ENCODE measurements around the gene TACO1.
A peak's percentile ranks its signal among the peaks of the same experiment; 100 is the strongest.

The TACO1 gene

DNA sequence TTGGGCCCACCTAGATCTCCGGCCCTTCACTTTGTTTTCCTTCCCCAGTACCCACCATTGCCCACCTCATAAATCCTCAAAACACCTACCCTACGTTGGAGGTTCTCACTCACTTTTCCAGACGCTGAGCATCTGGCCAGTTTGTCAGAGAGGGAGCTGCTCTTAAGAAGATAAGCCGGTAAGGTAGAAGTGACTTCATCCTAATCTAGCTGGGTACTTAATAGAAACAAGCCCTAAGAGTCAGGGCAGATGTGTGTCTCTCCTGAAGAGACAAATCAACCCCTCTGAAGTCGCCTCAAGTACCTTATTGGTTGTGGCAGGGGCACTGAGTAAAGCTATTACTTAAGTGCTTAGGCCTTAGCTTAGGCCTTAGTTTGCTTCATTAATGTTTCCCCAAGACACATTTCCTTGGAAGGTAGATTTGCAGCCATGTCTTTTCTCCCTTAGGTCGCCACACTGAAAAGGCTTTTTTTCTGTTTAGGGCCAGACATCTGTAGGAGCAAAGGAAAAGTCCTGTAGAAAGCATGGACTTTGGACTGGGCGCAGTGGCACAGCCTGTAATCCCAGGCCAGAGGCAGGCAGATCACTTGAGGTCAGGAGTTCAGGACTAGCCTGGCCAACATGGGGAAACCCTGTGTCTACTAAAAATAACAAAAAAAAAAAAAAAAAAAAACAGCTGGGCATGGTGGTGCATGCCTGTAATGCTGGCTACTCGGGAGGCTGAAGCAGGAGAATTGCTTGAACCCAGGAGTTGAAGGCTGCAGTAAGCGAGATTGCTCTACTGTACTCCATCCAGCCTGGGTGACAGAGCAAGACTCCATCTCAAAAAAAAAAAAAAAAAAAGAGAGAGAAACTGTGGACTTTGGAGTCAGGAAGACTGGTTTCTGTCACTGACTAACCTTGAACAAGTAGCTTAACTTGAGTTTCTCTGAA, 1.0 kb downstream of the TACO1 start:
- DNase-seq (ENCODE audit: low read depth in 2 of 2): no peak

DNA sequence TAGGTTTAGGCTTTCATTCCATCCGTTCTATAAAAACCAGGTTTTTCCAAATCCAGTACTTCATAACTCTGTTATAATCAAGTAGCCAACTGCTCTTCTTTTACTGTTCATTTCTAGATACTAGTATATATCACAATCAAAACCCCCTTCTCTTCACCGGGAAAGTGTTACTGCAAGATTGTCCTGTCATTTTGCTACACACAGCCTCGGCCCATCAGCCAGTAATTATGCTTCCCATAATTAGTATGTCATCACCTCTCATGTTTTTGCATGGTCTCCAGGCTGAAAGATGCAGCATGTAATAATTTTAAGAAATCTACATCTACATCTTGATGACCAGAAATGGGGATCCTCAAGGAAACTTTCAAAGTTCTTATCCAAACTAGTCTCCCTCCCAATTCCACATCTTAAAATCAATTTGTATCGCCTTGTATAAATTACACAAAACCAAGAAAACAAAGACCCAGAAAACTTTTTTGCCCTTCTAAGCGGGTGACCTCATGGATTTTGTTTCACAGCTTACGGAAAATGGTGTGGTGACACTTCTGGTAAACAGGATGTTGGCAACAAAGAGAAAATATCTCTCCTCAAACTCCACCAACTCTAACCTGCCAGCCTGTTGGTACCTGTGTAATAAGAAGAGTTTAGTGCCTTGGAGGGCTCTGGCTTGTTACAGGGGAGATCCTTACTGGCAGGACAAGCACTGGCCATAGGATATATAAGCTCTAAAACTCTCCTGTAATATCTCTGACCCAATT, 9.3 kb downstream of the TACO1 start:
- DNase-seq (ENCODE audit: low read depth in 2 of 2): no peak

DNA sequence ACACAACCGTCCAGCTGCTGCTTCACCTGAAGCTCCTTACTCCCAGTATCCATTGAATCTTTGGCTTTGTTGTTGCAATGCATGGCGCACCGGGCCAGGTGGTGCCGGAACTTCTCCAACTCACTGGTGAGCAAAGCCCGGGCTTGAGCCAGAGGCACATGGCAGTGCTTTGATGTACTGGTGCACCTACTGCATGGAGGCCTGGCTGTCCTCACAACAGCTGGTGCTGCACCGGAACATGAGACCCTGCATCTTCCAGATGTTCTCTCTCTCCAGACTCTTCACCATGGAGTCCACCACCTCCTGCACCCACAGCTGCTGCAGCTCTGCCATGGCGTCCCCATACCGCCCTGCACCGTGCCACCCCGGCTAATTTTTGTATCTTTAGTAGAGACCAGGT, 10.2 kb downstream of the TACO1 start:
- DNase-seq (ENCODE audit: low read depth in 2 of 2): no peak

DNA sequence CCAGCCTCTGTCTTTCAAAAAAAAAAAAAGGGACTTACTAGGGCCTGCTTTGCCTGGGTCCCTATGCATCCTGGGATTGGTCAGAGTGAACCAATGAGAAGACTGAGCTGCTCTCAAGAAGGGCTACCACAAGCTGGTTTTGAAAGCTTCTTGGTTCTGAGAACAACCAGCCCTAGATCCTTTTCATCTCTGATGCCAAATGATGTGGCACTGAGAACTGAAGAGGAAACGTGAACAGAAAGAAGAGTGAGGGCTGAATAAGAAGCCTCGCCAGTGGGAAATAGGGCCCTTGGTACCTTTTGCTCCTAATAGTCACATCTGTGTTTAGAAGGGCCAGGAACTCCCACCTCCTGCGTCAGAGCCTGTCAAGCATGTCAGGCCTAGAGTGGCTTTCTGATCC, 10.7 kb downstream of the TACO1 start:
- DNase-seq (ENCODE audit: low read depth in 2 of 2): peak in 1 of 2 donors; percentile 6

DNA sequence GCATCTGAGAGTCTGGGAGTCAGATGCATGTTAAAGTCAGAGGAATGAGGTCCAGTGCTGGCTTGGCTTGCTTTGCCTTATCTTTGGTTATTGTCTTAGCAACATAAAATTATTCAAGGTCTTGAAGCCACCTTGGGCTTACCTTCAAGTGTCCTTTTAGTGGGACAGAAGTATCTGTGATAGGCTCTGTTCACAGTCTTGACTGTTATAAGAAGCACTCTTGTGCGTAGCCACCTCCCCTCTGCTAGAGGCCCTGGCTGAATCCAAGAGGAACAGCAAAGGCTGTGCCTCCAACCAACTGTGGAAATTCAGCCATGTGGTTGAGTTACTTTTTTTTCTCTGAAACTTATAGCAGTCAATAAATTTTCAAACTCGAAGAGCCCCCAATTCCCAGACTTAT, 13.0 kb downstream of the TACO1 start:
- DNase-seq (ENCODE audit: low read depth in 2 of 2): no peak

DNA sequence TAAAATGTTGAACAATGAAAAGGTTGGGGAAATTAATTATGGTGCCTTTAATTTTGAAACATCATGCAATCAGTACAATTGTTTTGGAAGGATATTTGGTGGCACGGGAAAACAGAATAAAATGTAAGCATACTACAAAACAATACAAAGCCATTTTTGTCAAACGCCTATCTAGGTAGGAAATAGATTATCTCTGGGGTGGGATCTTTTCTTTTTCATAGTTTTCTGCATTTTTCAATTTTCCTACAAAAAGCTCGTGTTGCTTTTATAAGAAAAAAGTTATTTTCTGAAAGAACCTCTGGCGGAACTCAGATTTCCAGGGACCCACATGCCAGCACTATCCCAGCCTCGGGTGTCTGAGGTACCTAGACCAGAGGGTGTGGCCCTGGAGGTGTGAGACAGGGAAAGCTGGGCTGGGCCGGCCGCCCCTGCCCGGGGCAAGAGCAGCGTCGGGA, 20.6 kb downstream of the TACO1 start:
- no peak for DNase-seq (ENCODE audit: low read depth in 2 of 2)

DNA sequence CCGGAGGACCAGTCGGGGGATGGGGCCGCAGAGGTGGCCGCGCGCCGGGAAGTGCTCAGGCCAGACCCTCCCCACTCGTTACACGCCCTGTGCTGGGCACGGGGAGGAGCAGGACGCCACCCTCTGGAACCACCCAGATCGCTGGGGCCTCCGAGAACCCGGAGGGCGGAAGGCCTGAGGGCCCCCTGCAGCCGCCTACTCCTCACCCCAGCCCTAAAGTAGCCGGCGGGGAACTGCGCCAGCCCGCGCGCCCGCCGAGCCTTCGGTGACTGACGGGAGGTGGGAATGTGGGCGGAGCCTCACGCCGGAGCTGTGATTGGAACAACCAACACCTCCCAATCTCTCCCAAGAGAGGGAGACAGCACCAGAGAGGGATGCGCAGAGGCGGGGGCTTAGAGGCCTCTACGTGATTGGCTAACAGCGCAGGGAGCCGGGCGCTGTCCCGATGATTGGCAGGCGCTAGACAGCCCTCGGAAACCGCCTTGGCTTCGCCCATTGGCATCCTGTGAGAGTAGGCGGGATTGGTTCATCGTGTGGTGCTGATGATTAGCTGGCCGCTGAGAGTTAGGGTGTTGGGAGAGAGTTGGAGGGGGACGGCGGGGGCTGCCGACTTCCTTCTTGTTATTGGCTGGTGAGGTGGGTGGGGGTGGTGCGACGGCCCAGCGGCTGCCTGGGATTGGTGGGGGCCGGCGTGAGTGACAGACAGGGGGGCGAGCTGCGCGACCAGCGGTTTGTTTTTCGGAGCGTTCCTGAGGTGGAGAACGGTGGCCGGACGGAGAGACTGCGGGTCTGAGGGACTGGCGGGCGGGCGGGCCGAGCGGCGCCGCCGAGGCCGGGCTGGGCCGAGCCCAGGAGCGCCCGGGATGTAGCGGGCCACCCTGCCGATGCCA, 21.2 kb downstream of the TACO1 start, which contains the start of gene MAP3K3:
Gene MAP3K3 (plus strand): TSS at position 734 of the 890 bp plus-strand sequence. CDS start 343 bp downstream, outside the sequence.
- peak; percentile 93 to 97 for DNase-seq (ENCODE audit: low read depth in 2 of 2)

DNA sequence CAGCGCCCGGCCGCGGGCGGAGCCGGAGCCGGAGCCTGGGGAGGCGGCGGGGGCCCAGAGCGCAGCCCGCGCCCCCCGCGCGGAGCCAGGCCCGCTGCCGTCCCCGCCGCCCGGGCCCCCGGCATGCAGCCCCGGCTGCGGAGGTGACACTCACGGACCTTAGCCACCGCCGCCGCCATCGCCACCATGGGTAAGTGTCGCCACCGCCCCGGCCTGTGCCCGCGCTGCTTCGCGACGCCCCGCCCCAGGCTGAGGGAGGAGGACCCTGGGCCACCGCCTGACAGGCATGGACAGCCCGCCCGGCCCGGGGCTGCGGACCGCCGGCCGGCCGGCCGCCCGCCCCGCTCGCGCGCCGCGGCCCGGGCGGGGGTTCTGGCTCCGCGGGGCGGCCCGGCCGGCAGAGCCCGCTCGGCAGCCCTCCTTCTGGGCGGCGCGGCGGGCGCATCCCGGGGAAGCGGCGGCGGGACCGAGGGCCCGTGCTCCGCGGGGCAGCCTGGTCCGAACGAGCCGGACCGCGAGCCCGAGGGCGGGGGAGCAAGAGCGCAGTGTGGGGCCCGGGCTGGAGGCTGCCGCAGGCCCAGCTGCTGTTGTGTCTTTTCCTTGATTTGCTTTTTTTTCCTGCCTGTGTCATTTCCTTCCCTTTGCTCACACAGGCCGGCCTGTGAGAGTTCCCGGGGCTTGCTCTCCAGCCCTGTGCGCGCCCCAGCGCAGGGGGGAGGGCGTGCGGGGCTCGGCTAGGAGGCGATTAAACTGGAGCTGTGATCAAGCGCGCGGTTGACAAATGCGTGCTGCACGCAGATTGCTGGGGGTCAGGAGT, 22.1 kb downstream of the TACO1 start:
- DNase-seq (ENCODE audit: low read depth in 2 of 2): peak in 1 of 2 donors; percentile 46

DNA sequence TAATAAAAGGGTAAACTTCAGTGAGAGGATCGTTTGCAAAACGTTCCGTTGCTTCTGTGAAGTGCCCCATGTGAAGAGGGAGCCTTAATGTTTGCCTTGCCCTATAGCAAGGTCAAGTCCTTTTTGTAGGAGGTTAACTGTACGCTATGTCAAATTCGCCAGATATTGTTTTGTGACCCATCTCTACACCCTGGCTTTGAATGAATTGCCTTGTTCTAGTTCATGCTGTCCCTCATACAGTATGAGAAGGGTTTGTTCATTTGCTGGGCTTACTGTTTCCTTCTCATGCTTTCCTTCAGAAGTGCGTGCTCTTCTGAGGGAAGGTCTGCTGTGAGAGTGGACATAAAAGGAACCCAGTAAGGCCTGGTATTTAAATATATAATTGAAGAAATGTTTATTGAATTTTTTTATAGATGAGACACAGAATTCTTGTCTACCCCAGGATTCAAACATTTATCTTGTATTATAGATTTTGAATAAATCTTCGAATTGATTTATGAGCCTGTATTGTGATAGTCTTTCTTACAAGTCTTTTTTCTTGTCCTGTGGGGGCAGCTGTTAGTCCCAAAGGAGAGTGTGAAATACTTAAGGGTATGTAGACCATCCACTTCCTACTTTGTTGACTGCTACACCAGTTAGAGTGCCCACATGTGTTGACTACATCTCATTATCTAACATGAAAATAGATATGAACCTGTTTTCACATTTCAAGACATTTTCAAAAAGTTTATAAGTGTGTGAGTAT, 23.3 kb downstream of the TACO1 start:
- no peak for DNase-seq (ENCODE audit: low read depth in 2 of 2)

DNA sequence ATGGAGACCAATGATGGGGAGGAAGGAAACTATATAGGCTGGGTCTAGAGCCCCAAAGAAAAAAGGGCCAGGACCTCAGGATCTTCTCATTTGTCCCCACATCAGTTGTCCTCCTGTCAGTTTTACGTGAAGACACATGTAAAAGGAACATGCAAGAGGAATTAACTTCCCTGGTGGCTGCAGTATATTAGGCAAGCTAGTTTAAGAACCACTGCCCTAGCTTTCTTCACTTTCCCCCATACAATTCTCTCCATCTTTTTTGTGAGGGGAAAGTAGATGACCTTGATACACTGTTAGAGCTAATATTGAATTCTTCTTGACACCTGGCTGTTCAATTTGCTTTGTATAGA, 23.8 kb downstream of the TACO1 start:
- DNase-seq (ENCODE audit: low read depth in 2 of 2): no peak

DNA sequence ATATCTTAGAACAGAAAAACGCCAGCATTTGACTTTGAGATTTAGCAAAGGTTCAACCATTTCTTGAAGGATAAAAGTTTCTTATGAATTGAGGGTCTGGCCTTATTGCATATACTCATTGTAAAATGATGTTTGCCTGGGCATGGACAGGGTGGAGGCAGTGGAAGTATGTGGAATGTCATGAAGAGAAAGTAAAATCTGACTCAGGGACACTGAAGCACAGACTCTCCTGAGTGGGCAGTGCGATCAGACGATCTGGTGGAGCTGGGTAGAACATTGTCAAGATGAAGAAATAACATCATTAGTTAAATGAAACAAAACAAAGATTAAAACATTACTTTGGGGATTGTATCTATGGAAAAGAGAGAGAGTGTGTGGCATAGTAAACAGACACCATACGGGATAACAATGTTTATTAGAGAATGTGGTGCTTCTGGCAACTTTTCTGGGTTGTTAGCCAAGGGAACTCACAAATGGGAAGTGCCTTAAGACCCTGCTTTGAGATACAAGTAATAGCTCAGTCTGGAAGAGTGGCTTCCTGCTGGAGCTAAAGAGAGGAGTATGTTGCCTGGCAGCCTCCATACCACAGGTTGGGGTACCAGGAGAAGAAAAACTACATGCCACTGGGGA, 26.0 kb downstream of the TACO1 start:
- no peak for DNase-seq (ENCODE audit: low read depth in 2 of 2)

DNA sequence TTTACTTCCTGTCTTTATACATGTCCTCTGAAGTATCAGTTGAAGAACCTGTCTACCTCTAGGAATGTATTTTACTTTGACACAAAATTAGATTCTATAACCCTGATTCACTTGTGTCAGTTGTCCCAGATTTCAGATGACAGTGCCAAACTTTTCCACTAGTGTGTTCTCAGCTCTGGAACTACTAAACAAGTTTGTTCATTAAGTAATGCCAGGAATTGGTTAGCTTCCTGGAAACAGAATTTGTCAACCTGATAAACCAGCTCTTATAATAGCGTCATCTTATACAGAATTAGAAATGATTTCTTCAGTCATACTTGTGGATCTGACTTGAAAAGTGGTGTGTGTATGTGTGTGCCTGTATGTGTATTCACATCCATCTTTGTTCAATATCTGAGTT, 28.9 kb downstream of the TACO1 start:
- DNase-seq (ENCODE audit: low read depth in 2 of 2): no peak

DNA sequence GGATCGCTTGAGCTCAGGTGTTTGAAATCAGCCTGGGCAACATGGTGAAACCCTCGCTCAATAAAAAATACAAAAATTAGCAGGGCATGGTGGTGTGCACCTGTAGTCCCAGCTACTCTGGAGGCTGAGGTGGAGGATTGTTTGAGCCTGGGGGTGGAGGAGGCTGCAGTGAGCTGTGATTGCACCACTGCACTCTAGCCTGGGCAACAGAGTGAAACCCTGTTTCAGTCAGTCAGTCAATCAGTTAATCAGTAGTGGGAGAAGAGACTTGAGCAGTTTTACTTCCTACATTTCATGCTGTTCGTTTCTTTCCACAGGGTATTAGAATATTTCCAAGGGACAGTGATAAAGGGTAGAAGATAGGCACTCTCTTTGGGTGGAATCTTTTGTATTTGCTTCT, 30.4 kb downstream of the TACO1 start:
- DNase-seq (ENCODE audit: low read depth in 2 of 2): no peak

DNA sequence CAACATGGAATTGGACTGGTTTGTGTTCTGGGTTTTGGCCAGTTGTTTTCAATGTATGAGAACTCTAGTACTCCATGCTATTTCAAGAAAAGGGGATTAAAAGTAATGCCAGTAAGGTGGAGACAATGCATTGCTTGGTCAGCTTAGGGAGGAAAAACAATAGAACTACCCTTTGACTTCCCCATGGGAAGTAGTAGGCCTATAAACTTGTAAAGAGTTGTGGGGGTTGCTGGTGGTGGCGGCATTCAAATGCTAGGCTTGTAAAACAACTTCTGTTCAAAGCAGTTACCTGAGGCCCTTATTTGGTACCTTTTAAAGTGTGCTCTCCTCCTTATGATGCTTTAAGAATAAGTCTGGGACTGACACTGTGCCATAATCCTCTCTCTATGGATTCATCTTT, 30.9 kb downstream of the TACO1 start:
- DNase-seq (ENCODE audit: low read depth in 2 of 2): no peak

DNA sequence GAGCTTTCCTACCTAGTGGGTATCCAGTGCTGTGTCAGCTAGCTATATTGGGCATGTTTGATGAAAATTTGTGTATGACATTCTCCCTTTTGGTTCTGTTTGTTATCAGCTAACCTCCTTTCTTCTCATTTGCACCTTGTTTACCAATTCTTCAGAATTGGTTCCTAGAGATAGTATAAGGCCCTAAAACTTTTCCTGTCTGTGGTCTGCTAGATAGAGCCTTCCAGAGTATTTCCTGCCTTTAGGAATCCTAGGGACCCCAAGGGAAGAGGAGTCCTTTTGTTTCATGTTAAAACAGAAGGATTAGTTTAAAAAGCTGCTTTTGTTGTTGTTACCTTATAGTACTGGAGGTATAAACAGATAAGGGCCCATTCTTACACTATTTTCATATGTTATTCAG, 33.0 kb downstream of the TACO1 start:
- DNase-seq (ENCODE audit: low read depth in 2 of 2): no peak

DNA sequence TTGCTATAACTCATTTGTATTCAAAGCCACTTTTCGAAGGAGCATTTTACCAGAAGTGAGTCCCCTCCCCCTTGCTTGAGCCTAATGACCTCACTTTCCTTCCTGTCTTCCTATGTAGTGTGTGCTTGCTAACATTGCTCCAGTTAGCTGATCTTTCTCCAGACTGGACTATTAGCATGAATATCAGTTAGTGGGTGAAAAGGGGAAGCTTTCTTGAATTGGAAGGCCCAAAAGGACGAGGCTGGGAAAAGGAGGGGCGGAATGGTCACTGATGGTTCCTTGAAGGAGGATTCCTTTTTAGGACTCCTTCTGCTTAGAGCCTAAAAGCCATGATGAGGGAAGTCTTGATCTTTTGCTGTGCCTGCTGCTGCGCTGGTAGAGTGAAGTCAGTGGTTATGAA, 33.5 kb downstream of the TACO1 start:
- no peak for DNase-seq (ENCODE audit: low read depth in 2 of 2)

DNA sequence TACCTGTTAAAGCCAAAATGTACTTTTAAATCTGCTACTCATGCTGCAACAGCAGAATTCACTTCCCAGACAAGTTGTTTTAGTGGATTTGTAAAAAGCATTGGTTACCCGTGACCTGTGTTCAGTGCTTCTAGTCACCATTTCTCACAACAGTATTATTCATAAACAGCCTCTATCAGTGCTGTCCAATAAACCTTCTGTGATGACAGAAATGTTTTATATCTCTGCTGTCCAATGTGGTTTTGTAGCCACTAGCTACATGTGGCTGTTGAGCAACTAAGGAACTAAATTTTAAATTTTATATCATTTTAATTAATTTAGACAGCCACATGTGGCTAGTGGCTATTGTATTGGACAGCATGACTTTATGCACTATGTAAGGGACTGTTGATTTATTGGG, 34.1 kb downstream of the TACO1 start:
- no peak for DNase-seq (ENCODE audit: low read depth in 2 of 2)

DNA sequence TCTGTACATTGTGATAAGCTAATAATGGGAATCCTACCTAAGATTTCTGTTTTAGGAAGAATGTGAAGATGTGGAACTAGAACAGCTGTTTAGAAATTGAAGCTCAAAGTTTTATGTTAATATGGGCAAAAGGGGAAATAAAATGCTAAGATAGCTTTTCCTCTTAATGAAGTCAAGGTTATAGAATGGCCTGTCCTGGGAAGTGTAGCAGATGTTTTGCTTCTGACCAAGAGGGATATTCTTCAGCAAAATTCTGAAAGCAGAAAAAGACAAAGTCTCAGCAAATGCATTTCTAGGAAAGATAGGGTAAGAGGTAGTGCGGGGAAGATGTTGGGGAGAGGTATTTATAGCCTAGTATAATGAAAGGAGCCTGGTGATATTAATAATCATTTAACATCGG, 34.6 kb downstream of the TACO1 start:
- no peak for DNase-seq (ENCODE audit: low read depth in 2 of 2)

DNA sequence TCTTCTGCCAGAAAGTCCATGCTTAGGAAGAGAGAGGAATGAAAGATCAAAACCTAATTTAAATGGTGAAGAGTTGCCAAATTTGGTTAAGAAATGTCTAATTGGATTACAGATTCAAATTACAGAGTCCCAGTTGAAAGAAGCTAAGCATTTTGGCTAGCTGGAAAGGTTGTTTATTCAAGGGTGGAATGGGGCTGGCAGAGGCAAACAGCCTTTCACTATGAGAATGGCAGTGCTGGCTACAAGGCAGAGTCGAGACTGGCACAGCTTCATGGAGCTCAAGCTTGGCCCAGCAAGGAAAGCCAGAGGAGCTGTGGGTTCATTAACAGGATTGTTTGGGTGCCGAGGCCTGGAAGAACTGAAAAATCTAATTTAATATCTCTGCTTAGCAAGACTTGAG, 35.1 kb downstream of the TACO1 start:
- DNase-seq (ENCODE audit: low read depth in 2 of 2): no peak

DNA sequence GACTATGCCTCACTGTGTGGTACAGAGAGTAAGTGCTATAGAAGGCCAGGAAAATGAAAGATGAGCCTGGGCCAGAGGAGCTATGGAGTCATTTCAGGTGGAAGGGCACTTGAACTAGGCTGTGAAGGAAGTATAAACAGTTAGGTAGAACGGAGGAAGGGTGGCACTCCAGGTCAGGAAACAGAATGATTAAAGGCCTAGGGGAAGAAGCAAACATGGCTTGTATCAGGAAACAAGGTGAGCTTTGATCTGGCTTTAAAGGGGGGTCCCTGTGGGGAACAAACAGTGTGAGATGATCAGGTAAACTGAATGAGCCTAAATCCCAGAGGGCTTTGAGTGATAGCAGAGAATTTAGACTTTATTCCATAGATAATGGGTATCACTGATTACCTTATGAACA, 38.4 kb downstream of the TACO1 start:
- DNase-seq (ENCODE audit: low read depth in 2 of 2): no peak
